ENCODE data around the gene TMEM202. TPM values are rescaled to one million over a fixed set of nuclear protein-coding genes. Genes with fewer than 3 reads are reported as not detected.
"Not testable (repeated sequence)": the region's sequence is repeated elsewhere in the genome, so short reads cannot be mapped to it uniquely, and the experiment has no call there.

TMEM202 gene
- total RNA-seq, 1 donor from 2014 or later, result not detected

GRCh38 chr15:72421484-72421883 lies 23.4 kb downstream of the TMEM202 start:
- intact Hi-C loops (cut with micrococcal nuclease), result no loop called here
- ATAC-seq (ENCODE audit: low read depth) (no peak), DNase-seq (no peak)
- H3K4me3 Mint-ChIP-seq, result no peak overlapping the region
- peaks cover 5% of the 10 kb centered on the region for H3K4me1 Mint-ChIP-seq
- no peaks in the 10 kb centered on the region for H3K27me3 Mint-ChIP-seq
- CTCF ChIA-PET, result no interaction called here
- no peak for TF ChIP-seq CTCF (IDR thresholded peaks at IDR 0.05)
- H3K27ac Mint-ChIP-seq, result no peak overlapping the region
- POLR2A ChIA-PET, result no interaction called here
- no peaks in the 10 kb centered on the region for H3K36me3 Mint-ChIP-seq (ENCODE audit: low read depth)
- peaks cover 11% of the 10 kb centered on the region for H3K9me3 Mint-ChIP-seq

GRCh38 chr15:72423256-72423655 lies 25.2 kb downstream of the TMEM202 start:
- Mint-ChIP-seq H3K9me3 (peaks cover 20% of the 10 kb centered on the region), H3K27ac (no peak overlapping the region), H3K4me3 (no peak overlapping the region), H3K27me3 (no peaks in the 10 kb centered on the region), H3K36me3 (ENCODE audit: low read depth) (no peaks in the 10 kb centered on the region), H3K4me1 (peaks cover 5% of the 10 kb centered on the region)
- ChIA-PET POLR2A (no interaction called here), CTCF (interaction anchor here (1.6 kb wide), 1 partner anchor 177 kb away, joined by 3 read pairs; no protein-coding TSS in a partner anchor)
- intact Hi-C loops (cut with micrococcal nuclease), result no loop called here
- no peak for TF ChIP-seq CTCF (IDR thresholded peaks at IDR 0.05)
- ATAC-seq (ENCODE audit: low read depth) (no peak), DNase-seq (no peak)

- CTCF ChIA-PET, result no interaction called here
- POLR2A ChIA-PET, result no interaction called here
- peaks cover 20% of the 10 kb centered on the region for H3K9me3 Mint-ChIP-seq
- H3K4me1 Mint-ChIP-seq, result no peaks in the 10 kb centered on the region
- TF ChIP-seq CTCF (IDR thresholded peaks at IDR 0.05), result no peak
- ATAC-seq (ENCODE audit: low read depth) (no peak), DNase-seq (no peak)
- H3K27ac Mint-ChIP-seq, result no peak overlapping the region
- no peak overlapping the region for H3K4me3 Mint-ChIP-seq
- intact Hi-C loops (cut with micrococcal nuclease), result no loop called here
- no peaks in the 10 kb centered on the region for H3K27me3 Mint-ChIP-seq
- H3K36me3 Mint-ChIP-seq (ENCODE audit: low read depth), result no peaks in the 10 kb centered on the region
Measured at GRCh38 chr15:72426753-72427152, 28.6 kb downstream of the TMEM202 start.

- peaks cover 5% of the 10 kb centered on the region for H3K36me3 Mint-ChIP-seq (ENCODE audit: low read depth)
- no peaks in the 10 kb centered on the region for H3K4me1 Mint-ChIP-seq
- no peak overlapping the region for H3K4me3 Mint-ChIP-seq
- peaks cover 30% of the 10 kb centered on the region for H3K27me3 Mint-ChIP-seq
- ATAC-seq (ENCODE audit: low read depth) (no peak), DNase-seq (no peak)
- peaks cover 14% of the 10 kb centered on the region for H3K9me3 Mint-ChIP-seq
- no peak overlapping the region for H3K27ac Mint-ChIP-seq
- intact Hi-C loops (cut with micrococcal nuclease), result no loop called here
- ChIA-PET POLR2A (no interaction called here), CTCF (no interaction called here)
- TF ChIP-seq CTCF (IDR thresholded peaks at IDR 0.05), result no peak
Measured at GRCh38 chr15:72437650-72438316, 39.7 kb downstream of the TMEM202 start.

- intact Hi-C loops (cut with micrococcal nuclease); H3K36me3 Mint-ChIP-seq (ENCODE audit: low read depth); H3K27ac Mint-ChIP-seq; H3K9me3 Mint-ChIP-seq; ATAC-seq (ENCODE audit: low read depth); H3K4me1 Mint-ChIP-seq; DNase-seq; H3K4me3 Mint-ChIP-seq; CTCF ChIA-PET; POLR2A ChIA-PET: not testable (repeated sequence)
- H3K27me3 Mint-ChIP-seq, result peaks cover 22% of the 10 kb centered on the region
Measured at GRCh38 chr15:72442848-72443247, 44.7 kb downstream of the TMEM202 start.

GRCh38 chr15:72445426-72445825 lies 47.3 kb downstream of the TMEM202 start:
- Mint-ChIP-seq H3K9me3 (no peaks in the 10 kb centered on the region), H3K4me1 (no peaks in the 10 kb centered on the region), H3K4me3 (no peak overlapping the region), H3K36me3 (ENCODE audit: low read depth) (no peaks in the 10 kb centered on the region), H3K27ac (no peak overlapping the region), H3K27me3 (peaks cover 19% of the 10 kb centered on the region)
- DNase-seq, result no peak
- intact Hi-C loops (cut with micrococcal nuclease), result no loop called here
- POLR2A ChIA-PET, result no interaction called here
- CTCF ChIA-PET, result no interaction called here
- no peak for ATAC-seq (ENCODE audit: low read depth)
- no peak for TF ChIP-seq CTCF (IDR thresholded peaks at IDR 0.05)
